NCI-H2081 (cell line): ENCODE data around the gene ALOX5AP.

Experiments used
- DNase-seq, 2 experiments: peaks; one replicate each; lab custom pipeline; 2025; lab: John Stamatoyannopoulos, UW

ALOX5AP gene

GRCh38 chr13:30762643-30763042 is 27.3 kb downstream of the ALOX5AP start:
- DNase-seq, result no peak

GRCh38 chr13:30763786-30764413 is 28.6 kb downstream of the ALOX5AP start:
- no peak for DNase-seq

GRCh38 chr13:30766231-30766630 is 30.9 kb downstream of the ALOX5AP start:
- DNase-seq, result no peak

GRCh38 chr13:30770929-30771328 is 35.6 kb downstream of the ALOX5AP start:
- DNase-seq, result no peak

GRCh38 chr13:30773561-30773960 is 38.2 kb downstream of the ALOX5AP start:
- DNase-seq, result no peak

GRCh38 chr13:30774214-30774730 is 38.9 kb downstream of the ALOX5AP start:
- no peak for DNase-seq

GRCh38 chr13:30776661-30777060 is 41.3 kb downstream of the ALOX5AP start:
- DNase-seq, result no peak

- no peak for DNase-seq
These were observed 43.7 kb downstream of the ALOX5AP start for GRCh38 chr13:30779016-30779415.

GRCh38 chr13:30779608-30780007 is 44.3 kb downstream of the ALOX5AP start:
- no peak for DNase-seq

- no peak for DNase-seq
These were observed 45.1 kb downstream of the ALOX5AP start for GRCh38 chr13:30780338-30780981.

- DNase-seq, result no peak
These were observed 50.0 kb downstream of the ALOX5AP start for GRCh38 chr13:30785191-30785850.

- no peak for DNase-seq
These were observed 51.3 kb downstream of the ALOX5AP start for GRCh38 chr13:30786648-30787047.

GRCh38 chr13:30787738-30788525 is 52.6 kb downstream of the ALOX5AP start:
- no peak for DNase-seq

GRCh38 chr13:30789166-30789862 is 54.0 kb downstream of the ALOX5AP start:
- DNase-seq, result no peak

GRCh38 chr13:30790592-30790991 is 55.2 kb downstream of the ALOX5AP start:
- DNase-seq, result no peak

GRCh38 chr13:30791354-30792001 is 56.1 kb downstream of the ALOX5AP start:
- no peak for DNase-seq

- peak in 1 of 2 experiments; percentile 23 for DNase-seq
These were observed 57.1 kb downstream of the ALOX5AP start for GRCh38 chr13:30792285-30793000.

GRCh38 chr13:30796132-30796572 is 60.8 kb downstream of the ALOX5AP start:
- no peak for DNase-seq

- no peak for DNase-seq
These were observed 61.6 kb downstream of the ALOX5AP start for GRCh38 chr13:30796631-30797601.
